ENCODE measurements around the gene PARD3.

PARD3 gene

DNA sequence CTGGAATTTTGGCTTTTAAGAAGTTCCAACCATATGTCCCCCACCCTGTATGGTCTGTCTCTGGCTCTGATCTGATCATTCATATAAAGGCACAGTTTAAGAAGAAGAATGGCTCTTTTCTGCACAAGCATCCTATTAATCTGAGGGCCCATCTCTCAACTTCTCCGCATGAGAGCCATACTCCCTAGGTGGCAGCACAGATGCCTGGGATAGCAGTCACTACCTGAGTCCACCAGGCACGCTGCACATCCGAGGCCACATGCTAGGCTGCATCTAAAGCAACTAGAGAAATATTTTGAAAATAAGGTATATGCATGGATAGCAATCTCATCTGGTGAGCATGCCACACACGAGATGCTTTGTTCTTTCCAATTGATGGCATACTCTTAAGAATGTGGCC, 565.5 kb downstream of the PARD3 start:
- no peak for DNase-seq (ENCODE audit: low read depth, low spot score)
- TF ChIP-seq, protein P1, sequence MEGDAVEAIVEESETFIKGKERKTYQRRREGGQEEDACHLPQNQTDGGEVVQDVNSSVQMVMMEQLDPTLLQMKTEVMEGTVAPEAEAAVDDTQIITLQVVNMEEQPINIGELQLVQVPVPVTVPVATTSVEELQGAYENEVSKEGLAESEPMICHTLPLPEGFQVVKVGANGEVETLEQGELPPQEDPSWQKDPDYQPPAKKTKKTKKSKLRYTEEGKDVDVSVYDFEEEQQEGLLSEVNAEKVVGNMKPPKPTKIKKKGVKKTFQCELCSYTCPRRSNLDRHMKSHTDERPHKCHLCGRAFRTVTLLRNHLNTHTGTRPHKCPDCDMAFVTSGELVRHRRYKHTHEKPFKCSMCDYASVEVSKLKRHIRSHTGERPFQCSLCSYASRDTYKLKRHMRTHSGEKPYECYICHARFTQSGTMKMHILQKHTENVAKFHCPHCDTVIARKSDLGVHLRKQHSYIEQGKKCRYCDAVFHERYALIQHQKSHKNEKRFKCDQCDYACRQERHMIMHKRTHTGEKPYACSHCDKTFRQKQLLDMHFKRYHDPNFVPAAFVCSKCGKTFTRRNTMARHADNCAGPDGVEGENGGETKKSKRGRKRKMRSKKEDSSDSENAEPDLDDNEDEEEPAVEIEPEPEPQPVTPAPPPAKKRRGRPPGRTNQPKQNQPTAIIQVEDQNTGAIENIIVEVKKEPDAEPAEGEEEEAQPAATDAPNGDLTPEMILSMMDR (IDR thresholded peaks at IDR 0.05; ENCODE audit: low read depth, low read length), result no peak
- no peak overlapping the region for H3K4me3 ChIP-seq (ENCODE audit: low read depth, low read length)
- in situ Hi-C loops (cut with HindIII; ENCODE audit: low sequenced_read_pairs), result no loop called here

DNA sequence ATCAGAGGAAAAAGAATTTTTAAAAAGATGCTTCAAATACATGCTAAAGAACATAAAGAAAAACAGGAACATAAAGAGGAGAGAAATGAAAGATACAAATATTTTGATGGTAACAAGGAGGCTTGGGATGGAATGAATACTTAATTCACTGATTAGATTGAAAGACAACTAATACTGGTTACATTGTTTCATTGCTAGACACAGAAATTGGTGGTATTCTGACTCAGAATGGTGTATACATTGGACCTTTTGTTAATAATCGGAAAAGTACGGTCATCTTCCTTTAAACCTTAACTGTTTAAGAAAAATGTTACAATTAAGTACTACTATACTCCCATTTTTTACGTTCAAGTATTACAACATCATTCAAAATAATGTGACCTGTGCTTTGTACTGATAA, 567.5 kb downstream of the PARD3 start:
- DNase-seq (ENCODE audit: low read depth, low spot score), result no peak
- in situ Hi-C loops (cut with HindIII; ENCODE audit: low sequenced_read_pairs), result no loop called here
- TF ChIP-seq, protein P1 (IDR thresholded peaks at IDR 0.05; ENCODE audit: low read depth, low read length), result no peak
- H3K4me3 ChIP-seq (ENCODE audit: low read depth, low read length), result no peak overlapping the region

DNA sequence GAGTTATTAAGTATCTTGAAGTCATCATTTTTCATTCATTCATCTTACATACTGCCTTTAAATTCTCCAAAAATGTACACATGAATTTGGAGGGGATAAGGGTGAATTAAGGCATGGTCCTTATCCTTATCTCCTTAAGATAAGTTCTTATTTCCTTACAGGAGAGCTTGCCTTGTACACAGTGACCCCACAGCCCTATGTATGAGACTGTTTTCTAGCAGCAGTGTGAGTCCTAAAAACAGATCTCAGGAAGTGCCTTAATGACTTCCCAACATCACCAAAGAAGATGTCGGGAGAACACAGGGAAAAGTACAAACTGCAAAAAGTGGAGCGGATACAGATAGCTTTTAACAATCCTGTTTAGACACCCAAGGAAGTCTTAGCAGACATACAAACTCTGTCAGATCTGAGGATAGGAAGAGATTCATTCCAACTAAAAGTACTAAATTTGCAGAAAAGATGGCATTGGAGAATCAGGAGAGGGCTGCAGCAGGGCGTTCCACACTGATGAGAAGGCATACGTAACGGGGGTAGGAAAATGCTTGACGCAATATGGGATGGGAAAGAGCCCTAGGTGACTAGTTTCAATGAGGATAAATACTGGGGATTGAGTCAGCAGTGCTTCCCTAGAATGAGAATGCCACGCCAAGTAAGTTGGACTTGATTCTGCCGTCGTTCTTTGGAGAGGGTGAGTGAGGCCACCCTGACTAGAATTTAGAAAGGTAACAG, 570.2 kb downstream of the PARD3 start:
- DNase-seq (ENCODE audit: low read depth, low spot score), result no peak
- no peak overlapping the region for H3K4me3 ChIP-seq (ENCODE audit: low read depth, low read length)
- in situ Hi-C loops (cut with HindIII; ENCODE audit: low sequenced_read_pairs), result no loop called here
- TF ChIP-seq, protein P1 (IDR thresholded peaks at IDR 0.05; ENCODE audit: low read depth, low read length), result no peak

GRCh38 chr10:34241226-34242000, 573.7 kb downstream of the PARD3 start:
- DNase-seq (ENCODE audit: low read depth, low spot score), result no peak
- TF ChIP-seq, protein P1 (IDR thresholded peaks at IDR 0.05; ENCODE audit: low read depth, low read length), result no peak
- in situ Hi-C loops (cut with HindIII; ENCODE audit: low sequenced_read_pairs), result no loop called here

GRCh38 chr10:34240039-34240438, 575.1 kb downstream of the PARD3 start:
- in situ Hi-C loops (cut with HindIII; ENCODE audit: low sequenced_read_pairs), result no loop called here
- DNase-seq (ENCODE audit: low read depth, low spot score), result no peak
- no peak overlapping the region for H3K4me3 ChIP-seq (ENCODE audit: low read depth, low read length)
- TF ChIP-seq, protein P1 (IDR thresholded peaks at IDR 0.05; ENCODE audit: low read depth, low read length), result no peak

More at GRCh38 chr10:34241226-34242000, 573.7 kb downstream of the PARD3 start:
- H3K4me3 ChIP-seq (ENCODE audit: low read depth, low read length), result no peak overlapping the region

GRCh38 chr10:34237898-34238455, 577.1 kb downstream of the PARD3 start:
- TF ChIP-seq, protein P1 (IDR thresholded peaks at IDR 0.05; ENCODE audit: low read depth, low read length), result no peak
- DNase-seq (ENCODE audit: low read depth, low spot score), result no peak
- in situ Hi-C loops (cut with HindIII; ENCODE audit: low sequenced_read_pairs), result no loop called here
- no peak overlapping the region for H3K4me3 ChIP-seq (ENCODE audit: low read depth, low read length)
